ENCODE results near the gene WNT9B. TPM values are rescaled to one million over a fixed set of nuclear protein-coding genes. Genes with fewer than 3 reads are reported as not detected.

Gene WNT9B
- total RNA-seq, 1 experiment from 2014 or later = not detected

GRCh38 chr17:46901291-46901690 is 49.9 kb downstream of the WNT9B start:
- Histone ChIP-seq H3K36me3 (ENCODE audit: control insufficient read depth, insufficient read depth, low read length) (no peaks in the 10 kb centered on the region), H3K4me1 (ENCODE audit: control insufficient read depth, insufficient read depth, low read length) (no peaks in the 10 kb centered on the region), H3K27me3 (ENCODE audit: control insufficient read depth, insufficient read depth, low read length) (no peaks in the 10 kb centered on the region), H3K4me3 (ENCODE audit: low read depth in 2 of 2, low read length in 2 of 2) (no peak overlapping the region), H3K27ac (ENCODE audit: low read length) (no peak overlapping the region), H3K9me3 (ENCODE audit: control insufficient read depth, insufficient read depth, low read depth, low read length) (no peaks in the 10 kb centered on the region)
- no peak for DNase-seq (ENCODE audit: low read depth, low spot score)
- intact Hi-C loops (cut with micrococcal nuclease; ENCODE audit: unreplicated experiment) (no loop called here), in situ Hi-C loops (cut with HindIII; ENCODE audit: low pct_unique_long_range_greater_than_20kb, low sequenced_read_pairs) (no loop called here)
- no peak for ATAC-seq
- CTCF ChIA-PET = no interaction called here
- TF ChIP-seq SIN3A (IDR thresholded peaks at IDR 0.05; ENCODE audit: borderline replicate concordance, insufficient read depth, low read depth, low read length) (no peak), POLR2AphosphoS5 (IDR thresholded peaks at IDR 0.05; ENCODE audit: low read depth, low read length) (no peak), TCF7L2 (IDR thresholded peaks at IDR 0.05; ENCODE audit: low read depth, low read length) (no peak), CTCF (IDR thresholded peaks at IDR 0.05) (no peak)
- TF ChIP-seq, protein P1, sequence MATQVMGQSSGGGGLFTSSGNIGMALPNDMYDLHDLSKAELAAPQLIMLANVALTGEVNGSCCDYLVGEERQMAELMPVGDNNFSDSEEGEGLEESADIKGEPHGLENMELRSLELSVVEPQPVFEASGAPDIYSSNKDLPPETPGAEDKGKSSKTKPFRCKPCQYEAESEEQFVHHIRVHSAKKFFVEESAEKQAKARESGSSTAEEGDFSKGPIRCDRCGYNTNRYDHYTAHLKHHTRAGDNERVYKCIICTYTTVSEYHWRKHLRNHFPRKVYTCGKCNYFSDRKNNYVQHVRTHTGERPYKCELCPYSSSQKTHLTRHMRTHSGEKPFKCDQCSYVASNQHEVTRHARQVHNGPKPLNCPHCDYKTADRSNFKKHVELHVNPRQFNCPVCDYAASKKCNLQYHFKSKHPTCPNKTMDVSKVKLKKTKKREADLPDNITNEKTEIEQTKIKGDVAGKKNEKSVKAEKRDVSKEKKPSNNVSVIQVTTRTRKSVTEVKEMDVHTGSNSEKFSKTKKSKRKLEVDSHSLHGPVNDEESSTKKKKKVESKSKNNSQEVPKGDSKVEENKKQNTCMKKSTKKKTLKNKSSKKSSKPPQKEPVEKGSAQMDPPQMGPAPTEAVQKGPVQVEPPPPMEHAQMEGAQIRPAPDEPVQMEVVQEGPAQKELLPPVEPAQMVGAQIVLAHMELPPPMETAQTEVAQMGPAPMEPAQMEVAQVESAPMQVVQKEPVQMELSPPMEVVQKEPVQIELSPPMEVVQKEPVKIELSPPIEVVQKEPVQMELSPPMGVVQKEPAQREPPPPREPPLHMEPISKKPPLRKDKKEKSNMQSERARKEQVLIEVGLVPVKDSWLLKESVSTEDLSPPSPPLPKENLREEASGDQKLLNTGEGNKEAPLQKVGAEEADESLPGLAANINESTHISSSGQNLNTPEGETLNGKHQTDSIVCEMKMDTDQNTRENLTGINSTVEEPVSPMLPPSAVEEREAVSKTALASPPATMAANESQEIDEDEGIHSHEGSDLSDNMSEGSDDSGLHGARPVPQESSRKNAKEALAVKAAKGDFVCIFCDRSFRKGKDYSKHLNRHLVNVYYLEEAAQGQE (IDR thresholded peaks at IDR 0.05; ENCODE audit: insufficient read depth in 1 of 2, low read depth in 2 of 2, low read length in 1 of 2) = no peak
- BruUV-seq (replicated peaks) = no TSS peak
- POLR2A ChIA-PET = no interaction called here

- Histone ChIP-seq H3K36me3 (ENCODE audit: control insufficient read depth, insufficient read depth, low read length) (no peaks in the 10 kb centered on the region), H3K27me3 (ENCODE audit: control insufficient read depth, insufficient read depth, low read length) (no peaks in the 10 kb centered on the region), H3K4me1 (ENCODE audit: control insufficient read depth, insufficient read depth, low read length) (no peaks in the 10 kb centered on the region), H3K9me3 (ENCODE audit: control insufficient read depth, insufficient read depth, low read depth, low read length) (no peaks in the 10 kb centered on the region), H3K4me3 (ENCODE audit: low read depth in 2 of 2, low read length in 2 of 2) (no peak overlapping the region), H3K27ac (ENCODE audit: low read length) (no peak overlapping the region)
- DNase-seq (ENCODE audit: low read depth, low spot score) (no peak), ATAC-seq (no peak)
- CTCF ChIA-PET = no interaction called here
- in situ Hi-C loops (cut with HindIII; ENCODE audit: low pct_unique_long_range_greater_than_20kb, low sequenced_read_pairs) (no loop called here), intact Hi-C loops (cut with micrococcal nuclease; ENCODE audit: unreplicated experiment) (no loop called here)
- TF ChIP-seq CTCF (IDR thresholded peaks at IDR 0.05) (no peak), TCF7L2 (IDR thresholded peaks at IDR 0.05; ENCODE audit: low read depth, low read length) (no peak), SIN3A (IDR thresholded peaks at IDR 0.05; ENCODE audit: borderline replicate concordance, insufficient read depth, low read depth, low read length) (no peak)
- TF ChIP-seq, protein P1 (IDR thresholded peaks at IDR 0.05; ENCODE audit: insufficient read depth in 1 of 2, low read depth in 2 of 2, low read length in 1 of 2) = no peak
- POLR2A ChIA-PET = interaction anchor here (0.7 kb wide), 1 partner anchor 78 kb away, joined by 4 read pairs; no protein-coding TSS in a partner anchor
- BruUV-seq (replicated peaks) = no TSS peak
These were observed 52.6 kb downstream of the WNT9B start for GRCh38 chr17:46903762-46904672.

Measured in Panc1 (cell line).